Measurements from ENCODE around the gene B4GAT1.
"Not testable (repeated sequence)": the region's sequence is repeated elsewhere in the genome, so short reads cannot be mapped to it uniquely, and the experiment has no call there.

B4GAT1 gene

DNA sequence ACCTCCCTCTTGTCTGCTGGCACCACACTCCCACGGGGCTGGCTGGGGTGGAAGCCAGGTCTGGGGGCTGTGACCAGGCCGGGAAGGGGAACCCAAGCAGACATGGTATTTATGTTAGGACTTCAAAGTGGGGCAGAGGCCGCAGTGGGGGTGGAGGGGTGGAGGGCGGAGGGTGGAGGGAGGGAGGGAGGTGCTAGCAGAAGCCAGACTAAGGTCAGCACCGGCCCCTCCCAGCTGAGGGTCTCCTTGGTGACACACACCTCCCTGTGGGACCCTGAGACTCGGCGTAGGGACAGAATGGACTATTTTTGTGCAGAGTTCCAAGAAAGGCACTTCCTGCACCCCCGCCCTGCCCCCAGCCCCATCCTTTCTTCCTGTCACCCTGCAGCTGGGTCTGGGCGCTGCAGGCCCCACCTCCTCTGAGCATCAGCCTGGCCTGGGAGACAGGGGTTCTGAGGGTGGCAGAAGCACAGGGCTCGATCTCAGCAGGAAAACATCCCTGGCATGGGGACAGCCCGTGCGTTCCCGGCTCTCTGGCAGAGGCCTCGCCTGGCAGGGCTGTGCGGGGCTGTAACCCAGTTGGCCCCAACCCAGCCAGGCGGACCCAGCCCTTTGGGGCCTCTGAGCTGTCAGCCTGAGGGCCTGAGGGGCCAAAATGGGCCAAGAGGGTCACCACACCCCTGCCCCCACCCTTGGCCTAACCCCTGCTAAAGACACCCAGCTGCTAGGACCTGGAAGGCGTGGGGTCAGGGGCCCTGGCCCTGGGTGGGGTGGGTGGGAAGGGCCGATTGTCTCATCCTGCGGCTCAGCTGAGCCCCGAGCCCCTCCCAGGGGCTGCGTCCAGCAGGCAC lies 20.9 kb downstream of the B4GAT1 start:
- no peak for DNase-seq (ENCODE audit: low read depth in 1 of 2, low spot score in 1 of 2)

DNA sequence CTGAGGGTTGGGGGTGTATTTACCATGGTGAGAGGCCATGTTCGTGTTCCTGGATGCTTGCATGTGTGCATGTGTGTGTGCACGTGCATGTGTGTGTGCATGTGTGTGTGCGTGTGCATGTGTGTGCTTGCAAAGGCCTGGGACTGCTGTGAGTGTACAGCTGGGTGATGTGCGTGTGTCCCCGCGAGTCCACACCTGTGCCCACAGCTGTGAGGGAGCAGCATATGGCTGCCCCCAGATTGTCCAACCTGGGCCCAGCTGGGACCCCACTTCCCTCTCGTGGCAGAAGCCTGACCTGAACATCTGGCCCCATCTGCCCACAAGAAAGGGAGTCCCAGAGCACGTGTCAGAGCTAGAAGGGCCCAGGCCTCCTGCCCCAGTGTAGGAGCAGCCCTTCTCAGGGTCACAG lies 22.2 kb downstream of the B4GAT1 start:
- DNase-seq (ENCODE audit: low read depth in 1 of 2, low spot score in 1 of 2), result no peak

DNA sequence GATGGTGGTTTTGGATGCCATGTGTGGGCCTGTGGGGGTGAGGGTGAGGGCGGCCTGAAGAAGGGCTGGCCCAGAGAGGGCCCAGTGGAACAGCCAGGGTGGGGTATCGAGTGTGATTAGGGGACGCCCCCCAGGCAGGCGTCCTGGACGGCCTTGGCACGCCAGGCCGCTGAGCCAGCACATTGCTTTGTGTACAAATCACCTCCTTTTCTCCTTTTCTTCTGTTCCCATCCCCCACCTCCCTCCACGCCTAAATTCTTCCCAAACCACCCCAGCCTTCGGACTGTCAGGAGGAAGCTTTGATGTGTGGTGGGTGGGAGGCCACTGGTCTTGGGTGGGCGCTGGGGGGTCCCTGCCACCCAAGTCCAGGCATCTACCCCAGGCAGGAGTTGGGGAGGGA lies 22.8 kb downstream of the B4GAT1 start:
- no peak for DNase-seq (ENCODE audit: low read depth in 1 of 2, low spot score in 1 of 2)

DNA sequence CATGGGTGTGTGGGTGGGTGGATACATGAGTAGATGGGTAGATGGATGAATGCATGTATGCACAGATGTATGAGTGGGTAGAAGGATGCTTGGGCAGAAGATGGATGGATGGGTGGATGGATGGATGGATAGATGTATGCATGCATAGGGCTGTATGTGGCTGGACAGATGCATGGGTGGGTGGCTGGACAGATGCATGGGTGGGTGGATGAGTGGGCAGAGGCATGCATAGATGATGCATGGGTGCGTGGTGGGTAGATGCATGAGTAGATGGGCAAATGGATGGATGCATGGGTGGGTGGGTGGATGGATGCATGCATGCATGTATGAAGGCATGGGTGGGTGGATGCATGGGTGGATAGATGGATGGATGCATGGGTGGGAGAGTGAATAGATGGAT lies 23.7 kb downstream of the B4GAT1 start:
- DNase-seq (ENCODE audit: low read depth in 1 of 2, low spot score in 1 of 2), result no peak

DNA sequence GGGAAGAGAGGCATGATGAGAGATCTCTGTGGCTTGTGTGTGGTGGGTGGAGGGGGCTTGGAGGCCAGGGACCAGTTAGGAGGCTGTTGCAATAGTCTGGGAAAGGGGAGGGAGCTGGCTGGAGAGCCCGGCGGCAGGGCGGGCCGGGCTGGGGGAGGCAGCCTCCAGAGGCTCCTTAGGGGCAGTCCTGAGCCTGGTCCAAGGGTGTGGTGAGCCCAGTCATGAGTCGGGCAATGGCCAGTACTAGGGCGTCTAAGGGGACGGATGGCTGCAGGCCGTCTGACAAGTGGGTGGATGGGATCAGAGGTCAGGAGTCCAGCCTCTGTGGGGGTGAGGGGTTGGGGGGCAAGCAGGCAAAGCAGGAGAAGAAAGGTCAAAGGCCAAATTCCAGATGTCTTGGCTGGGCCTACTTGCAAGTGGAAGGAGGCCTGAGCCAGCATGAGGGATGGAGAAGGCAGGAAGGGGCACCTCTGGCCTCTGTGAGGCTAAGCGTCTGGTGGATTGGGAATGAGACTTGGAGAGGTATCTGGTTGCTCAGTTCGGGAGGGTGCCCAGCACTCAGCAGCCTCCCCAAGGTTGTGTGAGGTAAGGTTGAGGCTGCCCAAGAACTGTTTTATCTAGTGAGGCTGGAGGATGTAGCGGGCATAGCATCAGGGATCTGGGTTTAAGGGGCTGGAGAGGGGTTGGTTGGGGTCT lies 24.5 kb downstream of the B4GAT1 start:
- no peak for DNase-seq (ENCODE audit: low read depth in 1 of 2, low spot score in 1 of 2)

DNA sequence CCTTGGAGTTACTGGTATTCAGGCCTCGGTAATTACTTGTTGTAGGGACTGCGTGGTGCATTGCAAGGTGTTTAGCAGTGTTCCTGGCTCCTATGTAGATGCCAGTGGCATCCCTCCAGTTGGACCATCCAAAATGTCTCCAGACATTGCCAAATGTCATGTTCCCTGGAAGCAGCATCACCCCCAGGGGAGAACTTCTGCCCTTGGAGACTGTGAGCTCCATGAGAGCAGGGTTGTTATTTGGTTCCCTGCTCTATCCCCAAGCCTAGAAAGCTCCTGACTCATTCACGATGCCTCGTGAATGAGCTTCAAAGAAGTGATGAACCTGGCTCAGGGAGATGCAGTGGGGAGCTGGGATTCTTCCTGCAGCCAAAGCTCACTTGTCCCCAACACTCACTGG lies 25.8 kb downstream of the B4GAT1 start:
- DNase-seq (ENCODE audit: low read depth in 1 of 2, low spot score in 1 of 2), result no peak

DNA sequence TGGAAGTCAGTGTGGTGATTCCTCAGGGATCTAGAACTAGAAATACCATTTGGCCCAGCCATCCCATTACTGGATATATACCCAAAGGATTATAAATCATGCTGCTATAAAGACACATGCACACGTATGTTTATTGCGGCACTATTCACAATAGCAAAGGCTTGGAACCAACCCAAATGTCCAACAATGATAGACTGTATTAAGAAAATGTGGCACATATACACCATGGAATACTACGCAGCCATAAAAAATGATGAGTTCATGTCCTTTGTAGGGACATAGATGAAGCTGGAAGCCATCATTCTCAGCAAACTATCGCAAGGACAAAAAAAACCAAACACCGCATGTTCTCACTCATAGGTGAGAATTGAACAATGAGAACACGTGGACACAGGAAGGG lies 26.7 kb downstream of the B4GAT1 start:
- DNase-seq (ENCODE audit: low read depth in 1 of 2, low spot score in 1 of 2), result not testable (repeated sequence)

DNA sequence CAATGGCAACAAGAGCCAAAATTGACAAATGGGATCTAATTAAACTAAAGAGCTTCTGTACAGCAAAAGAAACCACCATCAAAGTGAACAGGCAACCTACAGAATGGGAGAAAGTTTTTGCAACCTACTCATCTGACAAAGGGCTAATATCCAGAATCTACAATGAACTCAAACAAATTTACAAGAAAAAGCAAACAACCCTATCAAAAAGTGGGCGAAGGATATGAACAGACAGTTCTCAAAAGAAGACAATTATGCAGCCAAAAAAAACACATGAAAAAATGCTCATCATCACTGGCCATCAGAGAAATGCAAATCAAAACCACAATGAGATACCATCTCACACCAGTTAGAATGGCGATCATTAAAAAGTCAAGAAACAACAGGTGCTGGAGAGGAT lies 27.1 kb downstream of the B4GAT1 start:
- DNase-seq (ENCODE audit: low read depth in 1 of 2, low spot score in 1 of 2), result not testable (repeated sequence)

DNA sequence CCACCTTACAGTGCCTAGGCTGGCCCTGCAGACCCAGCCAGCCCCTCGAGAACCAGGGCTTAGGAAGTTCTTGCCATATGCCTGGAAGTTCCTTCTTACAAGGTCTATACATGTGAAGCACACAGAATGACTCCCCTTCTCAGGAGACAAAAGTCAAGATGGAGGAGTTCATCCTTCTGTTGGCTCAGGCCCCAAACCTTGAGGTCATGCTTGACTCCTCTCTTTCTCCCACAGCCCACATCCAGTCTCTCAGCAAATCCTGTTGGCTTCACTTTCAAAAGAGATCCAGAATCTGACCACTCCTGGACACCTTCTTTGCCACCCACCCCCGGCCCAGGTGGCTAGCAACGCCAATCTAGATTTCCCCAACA lies 28.8 kb downstream of the B4GAT1 start:
- DNase-seq (ENCODE audit: low read depth in 1 of 2, low spot score in 1 of 2), result no peak

DNA sequence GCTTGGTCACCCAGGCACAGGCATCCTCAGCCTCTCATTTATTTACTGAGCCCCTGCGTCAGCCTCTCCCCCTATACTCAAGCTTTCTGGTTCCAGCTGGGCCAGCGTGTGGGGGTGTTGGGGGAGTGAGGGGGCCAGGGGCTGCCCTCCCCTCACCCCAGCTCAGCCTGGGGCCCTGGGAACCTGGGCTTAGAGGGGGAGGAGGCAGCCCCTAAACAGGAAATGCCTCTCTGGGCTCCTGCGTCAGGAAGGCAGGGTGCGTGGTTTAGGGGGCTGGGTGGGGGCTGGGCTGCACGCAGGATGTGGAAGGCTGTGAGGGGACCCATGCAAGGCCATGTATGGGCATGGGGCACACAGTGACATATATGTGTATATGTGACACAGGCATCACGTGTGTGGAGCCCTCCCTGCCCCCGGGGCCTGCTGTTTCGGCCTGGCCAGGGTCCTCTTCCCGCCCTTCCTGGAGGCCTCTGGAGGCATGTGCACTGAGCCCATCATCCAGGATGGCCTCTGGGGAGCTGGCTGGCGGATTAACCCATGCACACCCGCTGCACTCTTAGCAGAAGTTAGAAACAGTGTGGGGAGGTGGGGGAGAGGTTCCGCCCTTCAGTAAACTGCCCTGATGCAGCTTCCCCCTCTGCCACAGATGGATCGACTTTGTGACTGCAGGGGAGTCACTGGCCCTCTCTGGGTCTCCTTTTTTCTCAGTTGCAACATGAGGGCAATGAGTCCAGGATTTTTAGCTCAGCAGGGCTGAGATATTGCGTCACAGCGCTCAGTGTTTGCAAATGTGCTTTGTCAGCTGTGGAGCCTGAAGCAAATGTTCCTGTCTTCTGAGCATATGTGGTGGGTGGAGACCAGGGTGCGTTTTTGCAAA lies 29.5 kb downstream of the B4GAT1 start:
- no peak for DNase-seq (ENCODE audit: low read depth in 1 of 2, low spot score in 1 of 2)

DNA sequence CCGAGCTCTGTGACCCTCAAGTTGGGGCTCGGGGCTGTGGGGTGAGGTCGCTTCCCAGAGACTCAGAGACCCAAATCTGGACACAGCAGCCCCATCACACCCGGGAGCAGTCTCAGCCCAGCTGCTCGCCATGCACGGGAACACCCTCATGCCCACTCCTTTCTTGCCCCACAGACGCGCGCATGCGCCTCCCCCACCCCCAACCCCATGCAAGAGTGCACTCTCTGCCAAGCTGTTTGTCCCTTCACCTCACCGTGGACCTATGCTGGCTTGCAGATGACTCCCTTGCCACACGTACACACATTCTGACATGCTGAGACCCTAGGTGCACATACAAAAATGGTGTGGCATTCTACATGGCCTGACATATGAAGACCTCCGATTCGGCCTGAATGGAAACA lies 30.1 kb downstream of the B4GAT1 start:
- no peak for DNase-seq (ENCODE audit: low read depth in 1 of 2, low spot score in 1 of 2)

DNA sequence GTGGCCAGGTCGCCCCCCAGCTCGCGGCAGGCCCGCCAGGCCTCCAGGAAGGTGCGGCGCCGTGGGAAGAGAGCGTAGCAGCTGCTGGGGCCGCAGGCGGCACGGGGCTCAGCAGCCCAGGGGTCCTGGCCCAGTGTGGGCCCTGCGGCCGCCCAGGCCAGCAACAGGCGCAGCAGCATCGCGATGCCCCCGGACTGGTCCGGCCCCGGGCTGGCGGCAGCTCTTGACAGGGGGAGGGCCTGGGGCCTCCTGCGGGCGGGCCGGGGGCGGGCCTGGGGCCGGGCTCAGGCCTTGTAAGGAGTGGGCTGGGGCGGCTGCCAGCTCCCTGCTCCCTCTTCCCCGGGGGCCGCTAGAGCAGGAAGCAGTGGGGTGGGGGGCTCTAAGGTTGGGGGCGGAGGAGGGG lies 30.6 kb downstream of the B4GAT1 start, which contains the start of gene CD248:
TSS of gene CD248 (minus strand) at position 196 of the 403 bp plus-strand sequence. CDS start at position 179, 17 bp downstream.
- no peak for DNase-seq (ENCODE audit: low read depth in 1 of 2, low spot score in 1 of 2)

DNA sequence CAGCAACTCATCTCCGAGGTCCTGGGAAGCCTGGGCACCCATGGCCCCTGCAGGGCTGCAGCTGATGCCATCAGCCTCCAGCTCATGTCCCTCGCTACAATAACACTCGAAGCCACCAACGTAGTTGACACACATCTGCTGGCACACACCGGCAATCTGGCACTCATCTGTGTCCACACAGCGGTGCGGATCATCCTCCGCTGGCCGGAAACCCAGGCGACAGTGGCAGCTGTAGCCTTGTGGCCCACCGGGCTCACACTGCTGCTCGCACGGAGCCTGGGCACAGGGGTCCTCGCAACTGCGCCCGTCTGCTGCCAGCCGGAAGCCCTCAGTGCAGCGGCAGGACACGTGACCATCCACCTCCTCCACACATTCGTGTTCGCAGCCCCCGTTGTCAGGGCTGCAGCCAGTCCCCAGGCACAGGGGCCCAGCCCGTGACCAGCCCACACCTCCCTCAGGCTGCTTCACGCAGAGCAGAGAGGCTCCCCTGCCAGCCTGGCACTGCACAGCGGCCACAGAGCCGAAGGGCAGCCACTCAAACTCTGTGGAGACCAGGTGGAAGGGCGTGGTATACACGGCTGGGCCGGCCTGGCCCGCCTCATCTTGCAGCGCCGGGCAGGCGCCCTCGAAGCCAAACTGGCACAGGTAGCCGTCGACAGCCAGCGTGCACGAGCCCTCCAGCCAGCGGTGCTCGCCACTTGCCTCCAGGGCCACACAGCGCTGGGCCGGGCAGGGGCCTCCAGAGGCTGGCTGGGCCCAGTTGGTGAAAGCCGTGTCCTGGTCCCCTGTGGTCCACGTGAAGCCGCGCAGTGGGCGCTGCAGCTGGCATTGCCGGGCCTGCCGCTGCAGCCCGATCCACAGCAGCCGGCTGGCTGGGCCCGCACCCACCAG lies 31.3 kb downstream of the B4GAT1 start:
- no peak for DNase-seq (ENCODE audit: low read depth in 1 of 2, low spot score in 1 of 2)

DNA sequence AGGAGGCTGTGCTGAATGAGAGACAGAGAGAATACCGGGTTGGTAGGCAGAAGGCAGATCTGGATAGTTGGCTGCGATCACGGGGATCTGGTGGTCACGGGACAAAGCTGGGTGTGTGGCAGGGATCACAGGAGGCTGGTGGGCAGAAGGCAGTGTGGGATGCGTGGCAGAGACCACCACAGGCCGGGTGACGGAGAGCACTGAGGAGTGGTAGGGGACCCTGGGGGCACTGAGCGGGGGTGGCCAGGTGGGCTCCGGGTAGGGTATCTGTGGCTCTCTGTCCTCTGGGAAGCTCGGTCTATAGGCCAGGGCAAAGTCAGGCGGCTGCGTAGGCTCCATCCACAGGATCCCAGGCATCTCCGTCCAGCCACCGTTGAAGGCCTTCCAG lies 31.9 kb downstream of the B4GAT1 start:
- no peak for DNase-seq (ENCODE audit: low read depth in 1 of 2, low spot score in 1 of 2)

DNA sequence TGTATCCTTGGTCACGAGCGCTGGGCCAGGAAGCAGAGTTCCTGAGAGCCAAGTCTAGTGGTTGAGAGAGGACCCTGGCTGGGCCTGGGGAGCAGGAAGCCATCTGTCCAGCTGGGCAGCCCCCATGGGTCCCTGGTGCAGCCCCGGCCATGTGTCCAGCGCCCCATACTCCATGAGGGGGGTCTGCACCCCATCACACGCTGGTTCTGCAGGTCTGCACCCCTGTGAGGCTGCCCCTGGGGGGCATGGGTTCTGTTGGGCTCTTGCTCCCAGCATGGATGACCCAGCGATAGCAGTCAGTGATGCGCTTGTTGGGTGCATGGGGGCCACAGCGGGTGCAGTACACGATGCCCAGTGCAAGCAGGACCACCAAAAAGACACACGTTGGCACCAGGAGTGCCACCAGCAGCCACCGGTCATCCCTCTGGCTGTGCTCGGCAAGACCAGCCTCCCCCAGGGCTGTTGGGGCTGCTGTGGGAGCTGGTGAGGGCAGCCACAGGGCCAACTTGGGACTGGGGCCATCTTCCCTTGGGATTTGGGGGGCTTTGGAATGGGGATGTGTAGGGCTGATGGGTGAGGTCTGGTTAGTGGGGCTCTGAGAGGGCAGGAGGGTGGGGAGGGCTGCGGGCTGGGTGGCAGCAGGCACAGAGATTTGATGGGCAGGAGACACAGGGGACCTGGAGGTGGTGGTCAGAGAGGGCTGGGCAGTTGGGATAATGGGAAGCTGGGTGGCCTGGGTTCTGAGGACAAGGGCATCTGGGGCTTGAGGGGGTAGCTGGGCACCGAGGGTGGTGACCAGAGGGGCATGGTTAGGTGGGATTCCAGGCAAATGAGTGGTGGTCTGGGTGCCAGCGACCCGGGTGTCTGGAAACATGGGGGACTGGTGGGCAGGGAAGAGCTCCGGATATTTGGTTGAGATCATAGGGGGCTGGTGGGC lies 32.6 kb downstream of the B4GAT1 start:
- DNase-seq (ENCODE audit: low read depth in 1 of 2, low spot score in 1 of 2), result no peak

DNA sequence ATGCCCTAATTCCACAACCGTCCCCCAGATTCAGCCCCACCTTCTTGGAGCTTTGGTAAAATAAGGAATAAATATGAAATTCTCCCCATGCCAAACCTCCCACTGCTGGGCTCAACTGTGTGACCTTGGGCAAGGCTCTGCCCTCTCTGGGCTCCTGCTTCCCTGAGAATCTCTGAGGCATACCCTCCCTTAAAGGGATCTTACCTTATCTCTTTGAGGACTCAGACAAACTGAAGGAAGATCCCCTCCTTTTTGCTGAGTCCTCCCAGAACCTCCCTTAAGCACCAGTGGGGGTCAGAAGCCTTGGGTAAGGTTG lies 33.3 kb downstream of the B4GAT1 start:
- DNase-seq (ENCODE audit: low read depth in 1 of 2, low spot score in 1 of 2), result no peak

DNA sequence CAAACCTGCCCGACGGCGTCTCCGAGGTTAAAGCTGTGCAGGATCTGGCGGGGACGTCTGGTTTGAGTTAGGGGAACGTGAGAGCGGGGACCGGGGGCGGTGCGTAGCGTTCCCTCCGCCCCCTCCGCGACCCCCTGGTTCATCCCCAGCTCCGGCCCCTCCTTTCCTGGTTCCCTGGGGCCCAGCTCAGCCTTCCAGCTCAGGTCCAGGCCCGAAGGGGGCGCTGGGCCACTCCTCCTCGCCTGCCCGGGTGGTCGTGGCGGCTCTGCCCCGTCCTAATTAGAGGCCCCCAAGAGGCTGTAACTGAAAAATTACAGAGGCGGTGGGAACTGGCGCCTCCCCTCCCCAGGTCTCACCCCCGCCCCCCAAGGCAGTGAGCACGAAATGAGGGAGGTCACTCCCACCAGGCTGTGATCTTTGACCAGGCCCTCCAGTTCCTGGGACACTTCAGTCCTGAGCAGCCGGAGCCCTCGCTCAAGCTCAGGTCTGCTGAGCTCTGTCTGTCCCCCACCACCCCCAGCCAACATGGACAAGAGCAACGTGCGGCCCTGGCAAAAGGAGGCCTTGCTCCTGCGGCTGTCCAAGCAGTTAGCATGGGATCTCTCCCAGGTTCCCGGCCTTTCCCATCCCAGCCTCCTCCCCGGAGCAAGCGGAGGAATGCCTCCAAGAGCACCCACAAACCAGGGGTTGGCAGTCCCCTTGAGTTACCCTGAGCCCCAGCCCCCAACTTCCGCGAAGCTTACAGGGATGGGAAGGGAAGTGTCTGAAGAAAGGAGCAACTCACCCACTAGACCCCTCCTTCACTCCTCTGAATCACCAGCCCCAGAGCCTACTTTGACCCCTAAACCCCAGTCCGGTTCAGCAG lies 33.9 kb downstream of the B4GAT1 start:
- DNase-seq (ENCODE audit: low read depth in 1 of 2, low spot score in 1 of 2), result no peak

DNA sequence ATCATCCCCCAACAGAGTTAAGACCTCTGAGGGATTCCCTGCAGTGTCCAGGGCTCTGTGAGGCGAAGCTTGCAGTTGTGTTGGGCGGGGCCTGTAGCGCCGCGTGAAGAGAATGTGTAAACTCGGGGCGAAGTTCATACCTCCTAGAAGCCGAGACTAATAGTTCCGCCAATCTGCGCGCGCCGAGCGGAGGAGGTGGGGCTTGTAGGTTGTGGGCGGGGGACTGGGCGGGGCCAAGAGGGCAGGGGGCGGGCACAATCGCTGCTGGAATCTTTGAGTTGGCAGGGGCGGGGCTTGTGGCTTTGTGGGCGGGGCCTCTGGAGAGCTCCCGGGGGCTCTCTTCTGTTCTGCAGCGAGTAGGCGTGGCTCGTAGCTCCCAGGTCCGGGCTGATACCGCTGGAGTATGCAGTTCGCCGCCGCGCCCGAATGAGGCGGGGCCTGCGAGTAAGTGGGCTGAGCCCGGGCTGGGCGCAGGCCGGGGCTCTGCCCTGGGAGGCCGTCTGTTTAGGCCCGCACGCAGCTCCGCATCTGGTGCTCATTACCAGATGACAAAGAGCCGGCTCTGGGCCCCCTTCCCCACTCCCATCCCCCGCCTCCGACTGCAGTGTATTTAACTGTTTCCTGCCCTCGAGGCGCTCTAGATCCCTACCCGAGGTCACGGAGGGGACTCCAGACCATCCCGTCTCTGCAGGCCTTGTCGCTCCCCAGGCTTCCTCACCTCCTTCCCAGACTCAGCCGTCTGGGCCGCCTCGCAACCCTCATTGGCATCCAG lies 34.7 kb downstream of the B4GAT1 start:
- DNase-seq (ENCODE audit: low read depth in 1 of 2, low spot score in 1 of 2), result peak; percentile 93 to 99
